ENCODE data around the gene CAPN2. TPM values are rescaled to one million over a fixed set of nuclear protein-coding genes. Genes with fewer than 3 reads are reported as not detected.

CAPN2 gene
- polyA plus RNA-seq, 1 of the 3 experiments (the other 2 are of a cell fraction), result 208 TPM

GRCh38 chr1:223667484-223668182, 44.7 kb upstream of the CAPN2 start:
- Histone ChIP-seq H3K79me2 (ENCODE audit: insufficient read depth) (no peaks in the 10 kb centered on the region), H3F3A (replicated peaks; ENCODE audit: insufficient read depth) (no peaks in the 10 kb centered on the region), H3K9ac (no peak overlapping the region), H2AFZ (ENCODE audit: low read depth) (no peak overlapping the region), H3K9me2 (no peaks in the 10 kb centered on the region), H3K9me3 (no peaks in the 10 kb centered on the region), H3K4me2 (no peak overlapping the region), H3K27me3 (ENCODE audit: insufficient read depth) (peaks cover 9% of the 10 kb centered on the region; the same call in 1 of the 2 replicates), H4K20me1 (ENCODE audit: insufficient read depth) (no peaks in the 10 kb centered on the region), H3K4me3 (ENCODE audit: low read depth in 2 of 2, low read length in 1 of 2) (no peak overlapping the region), H3K4me1 (ENCODE audit: control insufficient read depth in 1 of 2, insufficient read depth in 2 of 2, low read depth in 1 of 2, low read length in 1 of 2) (no peaks in the 10 kb centered on the region), H3K27ac (ENCODE audit: low read depth in 2 of 2, low read length in 1 of 2) (no peak overlapping the region), H3K36me3 (replicated peaks in 1 of 2; ENCODE audit: control insufficient read depth in 1 of 2, insufficient read depth in 2 of 2, low read length in 1 of 2) (no peaks in the 10 kb centered on the region)
- TF ChIP-seq RCOR1 (IDR thresholded peaks at IDR 0.05; ENCODE audit: low read length) (no peak), RAD21 (IDR thresholded peaks at IDR 0.05; ENCODE audit: low read length) (no peak), USF2 (IDR thresholded peaks at IDR 0.05; ENCODE audit: borderline replicate concordance, low read depth, low read length) (no peak), CHD2 (IDR thresholded peaks at IDR 0.05; ENCODE audit: low read length, partially characterized antibody) (no peak), TAF1 (IDR thresholded peaks at IDR 0.05; ENCODE audit: borderline replicate concordance, low read depth, low read length) (no peak), NFIC (IDR thresholded peaks at IDR 0.05; ENCODE audit: borderline replicate concordance) (no peak)
- ChIA-PET POLR2A (no interaction called here), CTCF (interaction anchor here (1.1 to 1.6 kb wide), 4 partner anchors 16 to 533 kb away, joined by 3 to 5 read pairs (median 4); partner anchors contain the start of gene TLR5)
- WGBS (ENCODE audit: low lambda C conversion rate), result 75% methylated on average over 3 of the region's 3 CpGs
- no peak for DNase-seq

GRCh38 chr1:223669003-223669795, 43.1 kb upstream of the CAPN2 start:
- DNase-seq, result no peak
- ChIA-PET CTCF (interaction anchor here (0.7 to 1.2 kb wide), 2 partner anchors 16 to 535 kb away, joined by 3 read pairs; no protein-coding TSS in a partner anchor), POLR2A (no interaction called here)
- no peaks in the 10 kb centered on the region; the same call in 1 of the 2 replicates for H3K27me3 ChIP-seq (ENCODE audit: insufficient read depth)
- no peaks in the 10 kb centered on the region for H3K4me1 ChIP-seq (ENCODE audit: control insufficient read depth in 1 of 2, insufficient read depth in 2 of 2, low read depth in 1 of 2, low read length in 1 of 2)
- H4K20me1 ChIP-seq (ENCODE audit: insufficient read depth), result no peaks in the 10 kb centered on the region
- no peaks in the 10 kb centered on the region for H3K79me2 ChIP-seq (ENCODE audit: insufficient read depth)
- no peak overlapping the region for H3K9ac ChIP-seq
- no peaks in the 10 kb centered on the region for H3F3A ChIP-seq (replicated peaks; ENCODE audit: insufficient read depth)
- TF ChIP-seq FOSL2 (IDR thresholded peaks at IDR 0.05; ENCODE audit: borderline replicate concordance, low read depth) (no peak), FOXM1 (IDR thresholded peaks at IDR 0.05; ENCODE audit: low read depth) (no peak), YY1 (IDR thresholded peaks at IDR 0.05; ENCODE audit: low read depth) (no peak), FOXJ3 (CRISPR knock-in tag; IDR thresholded peaks at IDR 0.05) (no peak), GATA2 (CRISPR knock-in tag; IDR thresholded peaks at IDR 0.05) (no peak), POLR2AphosphoS5 (IDR thresholded peaks at IDR 0.05; ENCODE audit: low read depth, low read length) (no peak), NRF1 (IDR thresholded peaks at IDR 0.05; ENCODE audit: low read depth, low read length) (no peak), TAF1 (IDR thresholded peaks at IDR 0.05; ENCODE audit: borderline replicate concordance, low read depth, low read length) (no peak), NFIC (IDR thresholded peaks at IDR 0.05; ENCODE audit: borderline replicate concordance) (no peak), RXRA (IDR thresholded peaks at IDR 0.05; ENCODE audit: borderline replicate concordance, low read depth) (no peak), EP300 (IDR thresholded peaks at IDR 0.05; ENCODE audit: borderline replicate concordance in 1 of 2, low read depth in 1 of 2, low read length in 1 of 2) (no peak), CTCF (IDR thresholded peaks at IDR 0.05) (no peak), SMC3 (IDR thresholded peaks at IDR 0.05; ENCODE audit: low read depth, low read length) (no peak)
- no peak overlapping the region for H3K4me3 ChIP-seq (ENCODE audit: low read depth in 2 of 2, low read length in 1 of 2)
- H3K9me3 ChIP-seq, result no peaks in the 10 kb centered on the region
- WGBS (ENCODE audit: low lambda C conversion rate), result 63% methylated on average over 6 of the region's 6 CpGs
- H3K9me2 ChIP-seq, result no peaks in the 10 kb centered on the region
- no peak overlapping the region for H2AFZ ChIP-seq (ENCODE audit: low read depth)
- H3K4me2 ChIP-seq, result no peak overlapping the region
- H3K36me3 ChIP-seq (replicated peaks in 1 of 2; ENCODE audit: control insufficient read depth in 1 of 2, insufficient read depth in 2 of 2, low read length in 1 of 2), result no peaks in the 10 kb centered on the region
- no peak overlapping the region for H3K27ac ChIP-seq (ENCODE audit: low read depth in 2 of 2, low read length in 1 of 2)
